Fibroblast of the aortic adventitia (primary cell): ENCODE results near the gene PABPC1L. TPM values are rescaled to one million over a fixed set of nuclear protein-coding genes. Genes with fewer than 3 reads are reported as not detected.

ENCODE experiments used
- DNase-seq: peaks from one replicate; pipeline ENCODE4 v3.0.0-alpha.2; 2010; ENCODE audit warnings: low read depth
- H3K4me3 ChIP-seq: 2 replicates; pipeline ENCODE4 v1.5.1; 2011; ENCODE audit warnings: low read depth, mild to moderate bottlenecking, control low read depth, low read length, moderate library complexity
- total RNA-seq: library from RNA; depleted of rRNA; stranded (reverse); fragments of >200 nt; gene quantifications from 2 replicates; pipeline ENCODE4 v1.2.3, GENCODE V29; 2012; ENCODE audit warnings: low replicate concordance
- TF ChIP-seq, protein P1 (sequence below): IDR thresholded peaks from 2 replicates; pipeline ENCODE4 v1.5.1; 2011; ENCODE audit warnings: mild to moderate bottlenecking, low read length, control low read depth, inconsistent platforms; ENCODE audit not compliant: insufficient read depth

PABPC1L gene
- total RNA-seq, 1 donor = 7.9 TPM

DNA sequence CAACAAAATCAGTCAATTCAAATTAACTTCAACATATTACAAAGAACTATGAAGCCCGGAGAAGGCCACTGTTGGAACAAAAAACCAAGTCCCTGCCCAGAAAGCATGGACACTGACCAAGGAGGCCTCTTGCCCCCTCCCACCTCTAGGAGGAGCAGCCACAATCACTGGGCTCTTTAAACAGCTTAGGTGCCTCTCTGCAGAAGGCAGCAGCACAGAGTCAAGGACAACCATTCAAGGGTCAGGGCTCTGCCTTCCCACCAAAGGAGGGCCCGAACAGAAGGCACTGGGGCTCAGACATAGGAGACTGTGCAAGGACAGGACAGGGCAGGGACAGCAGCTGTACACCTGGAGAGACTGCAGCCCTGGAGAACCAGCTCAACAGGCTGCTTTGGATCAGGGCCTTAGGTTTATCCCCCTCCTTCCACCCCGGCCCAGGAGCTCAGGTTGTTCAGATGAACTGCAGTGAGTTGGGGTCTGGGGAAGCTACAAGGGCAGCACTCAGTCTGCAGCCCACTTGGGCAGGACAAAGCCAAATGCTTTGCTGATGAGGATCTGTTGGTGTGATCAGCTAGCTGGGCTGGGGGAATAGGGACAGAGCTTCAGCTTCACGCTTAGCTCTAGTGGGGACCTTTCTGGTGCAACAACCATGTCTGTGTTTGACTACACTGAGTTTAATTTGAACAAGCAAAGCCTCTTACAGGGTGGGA is 32.6 kb downstream of the PABPC1L start:
- H3K4me3 ChIP-seq = no peak overlapping the region
- no peak for DNase-seq
- TF ChIP-seq, protein P1, sequence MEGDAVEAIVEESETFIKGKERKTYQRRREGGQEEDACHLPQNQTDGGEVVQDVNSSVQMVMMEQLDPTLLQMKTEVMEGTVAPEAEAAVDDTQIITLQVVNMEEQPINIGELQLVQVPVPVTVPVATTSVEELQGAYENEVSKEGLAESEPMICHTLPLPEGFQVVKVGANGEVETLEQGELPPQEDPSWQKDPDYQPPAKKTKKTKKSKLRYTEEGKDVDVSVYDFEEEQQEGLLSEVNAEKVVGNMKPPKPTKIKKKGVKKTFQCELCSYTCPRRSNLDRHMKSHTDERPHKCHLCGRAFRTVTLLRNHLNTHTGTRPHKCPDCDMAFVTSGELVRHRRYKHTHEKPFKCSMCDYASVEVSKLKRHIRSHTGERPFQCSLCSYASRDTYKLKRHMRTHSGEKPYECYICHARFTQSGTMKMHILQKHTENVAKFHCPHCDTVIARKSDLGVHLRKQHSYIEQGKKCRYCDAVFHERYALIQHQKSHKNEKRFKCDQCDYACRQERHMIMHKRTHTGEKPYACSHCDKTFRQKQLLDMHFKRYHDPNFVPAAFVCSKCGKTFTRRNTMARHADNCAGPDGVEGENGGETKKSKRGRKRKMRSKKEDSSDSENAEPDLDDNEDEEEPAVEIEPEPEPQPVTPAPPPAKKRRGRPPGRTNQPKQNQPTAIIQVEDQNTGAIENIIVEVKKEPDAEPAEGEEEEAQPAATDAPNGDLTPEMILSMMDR = no peak

DNA sequence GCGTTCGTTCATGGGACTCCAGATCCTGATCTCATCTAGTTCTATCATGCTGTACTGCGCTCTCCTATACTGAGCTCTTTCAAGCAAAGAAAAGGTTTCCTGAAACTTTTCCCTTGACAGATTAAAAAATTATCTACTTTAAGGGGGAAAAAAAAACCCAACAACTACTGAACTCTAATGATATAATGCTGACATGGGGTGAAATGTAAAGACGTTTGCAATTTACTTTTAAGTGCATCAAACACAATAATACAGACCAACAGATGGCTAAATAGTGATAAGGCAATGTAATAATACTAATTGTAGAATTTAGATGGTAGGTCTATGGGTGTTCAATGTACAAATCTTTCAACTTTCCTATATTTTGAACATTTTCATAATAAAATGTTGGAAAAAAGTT is 34.0 kb downstream of the PABPC1L start:
- DNase-seq = no peak
- TF ChIP-seq, protein P1 = no peak
- H3K4me3 ChIP-seq = no peak overlapping the region

- no peak for DNase-seq
- TF ChIP-seq, protein P1 = no peak
- H3K4me3 ChIP-seq = no peak overlapping the region
Observed at GRCh38 chr20:44945261-44945660, 35.4 kb downstream of the PABPC1L start.

GRCh38 chr20:44946271-44946852 is 36.5 kb downstream of the PABPC1L start:
- no peak overlapping the region for H3K4me3 ChIP-seq
- TF ChIP-seq, protein P1 = no peak
- no peak for DNase-seq

DNA sequence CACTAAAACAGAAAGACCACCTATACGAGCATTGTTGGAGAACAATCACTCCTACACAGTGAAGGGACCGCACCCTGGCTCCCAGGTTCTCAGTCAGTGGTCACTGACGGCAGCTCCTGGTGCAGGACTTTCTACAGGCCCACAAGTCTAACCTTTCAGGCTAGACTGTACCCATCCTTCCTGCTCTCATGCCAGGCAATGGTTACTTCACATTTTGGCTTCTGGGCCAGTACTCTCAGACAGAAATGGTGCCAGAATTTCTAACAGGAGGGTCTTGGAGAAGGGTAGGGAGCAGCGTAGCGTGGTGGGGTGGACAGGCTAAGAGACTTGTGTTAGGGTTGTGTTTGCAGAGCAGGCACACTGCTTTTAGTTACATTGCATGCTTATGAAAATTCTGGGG is 38.2 kb downstream of the PABPC1L start:
- no peak for DNase-seq
- TF ChIP-seq, protein P1 = no peak
- H3K4me3 ChIP-seq = no peak overlapping the region

- no peak for DNase-seq
- TF ChIP-seq, protein P1 = no peak
- no peak overlapping the region for H3K4me3 ChIP-seq
Observed at GRCh38 chr20:44948513-44948912, 38.7 kb downstream of the PABPC1L start.
